ENCODE results near the gene E4F1. TPM values are rescaled to one million over a fixed set of nuclear protein-coding genes. Genes with fewer than 3 reads are reported as not detected.

Gene E4F1
- total and polyA plus RNA-seq, 2 of the 13 experiments (the other 11 are each of a cell fraction or from before 2014, with no cell fraction given): 13.8 to 19.5 TPM

- TF ChIP-seq ZBTB25 (CRISPR knock-in tag; IDR thresholded peaks at IDR 0.05) (peak; percentile 97), FOXK2 (IDR thresholded peaks at IDR 0.05) (no peak), ZNF83 (CRISPR knock-in tag; IDR thresholded peaks at IDR 0.05; ENCODE audit: borderline replicate concordance) (no peak), CHD2 (IDR thresholded peaks at IDR 0.05; ENCODE audit: low read depth, low read length) (peak; percentile 88), ZNF280D (CRISPR knock-in tag; IDR thresholded peaks at IDR 0.05) (peak; percentile 52; the same call in 1 of the 2 replicates), MBNL3 (CRISPR knock-in tag; conservative IDR thresholded peaks at IDR 0.05) (no peak), ZNF7 (CRISPR knock-in tag; IDR thresholded peaks at IDR 0.05) (no peak), HNF1B (CRISPR knock-in tag; IDR thresholded peaks at IDR 0.05) (no peak; the same call in 1 of the 2 replicates), ZNF333 (CRISPR knock-in tag; IDR thresholded peaks at IDR 0.05; ENCODE audit: borderline replicate concordance) (0 out of 2 replicates have a peak, but pooled peaks have one; percentile 58), GMEB2 (CRISPR knock-in tag; IDR thresholded peaks at IDR 0.05; ENCODE audit: low read depth) (peak; percentile 83), ZNF407 (CRISPR knock-in tag; IDR thresholded peaks at IDR 0.05; ENCODE audit: not compliant biosample characterization) (peak; percentile 66), HCFC1 (IDR thresholded peaks at IDR 0.05; ENCODE audit: low read depth, low read length) (peak; percentile 63)
Measured at GRCh38 chr16:2223221-2223941, at the start of gene E4F1 (continued).
